Dermis blood vessel endothelial cell (primary cell): Measurements from ENCODE around the gene ATP4A. TPM values are rescaled to one million over a fixed set of nuclear protein-coding genes. Genes with fewer than 3 reads are reported as not detected.
A peak's percentile ranks its signal among the peaks of the same experiment; 100 is the strongest.

ENCODE experiments used
- DNase-seq: peaks from one replicate; pipeline ENCODE4 v3.0.0; 2010
- total RNA-seq: library from RNA; depleted of rRNA; stranded (reverse); fragments of >200 nt; gene quantifications from 2 replicates; pipeline ENCODE4 v1.2.3, GENCODE V29; 2014

ATP4A gene
- total RNA-seq, 1 donor from 2014 or later, result not detected

DNA sequence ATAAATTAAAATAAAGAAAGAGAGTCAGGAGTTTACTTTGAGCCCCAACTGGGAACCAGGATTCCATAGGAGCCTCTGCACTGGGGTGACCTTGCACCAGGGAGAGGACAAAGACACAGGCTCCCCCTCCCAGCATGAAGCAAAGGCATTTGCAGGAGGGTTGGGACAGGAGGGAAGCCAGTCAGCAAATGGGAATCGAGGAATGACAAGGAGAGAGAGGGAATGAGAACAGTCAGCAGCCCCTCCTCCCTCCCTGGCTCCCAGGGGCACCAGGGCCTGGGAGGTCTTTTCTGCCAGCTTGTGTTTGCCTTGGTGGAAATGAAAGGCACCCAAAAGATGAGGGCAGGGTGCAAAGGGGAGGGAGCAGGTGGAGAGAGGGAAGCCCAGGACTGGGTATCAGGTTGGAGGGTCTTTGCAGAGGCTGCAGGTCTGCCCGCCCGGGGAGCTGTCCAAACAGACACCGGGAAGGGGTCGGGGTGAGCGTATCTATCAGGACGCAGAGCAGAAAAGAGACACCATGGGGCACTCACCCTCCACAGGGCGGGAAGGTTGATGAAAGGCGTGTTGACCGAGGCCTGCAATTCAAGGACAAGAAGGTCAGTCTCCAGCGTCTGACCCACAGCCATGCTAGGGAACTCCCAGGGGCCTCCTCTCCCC is 39.1 kb downstream of the ATP4A start:
- DNase-seq, result no peak

DNA sequence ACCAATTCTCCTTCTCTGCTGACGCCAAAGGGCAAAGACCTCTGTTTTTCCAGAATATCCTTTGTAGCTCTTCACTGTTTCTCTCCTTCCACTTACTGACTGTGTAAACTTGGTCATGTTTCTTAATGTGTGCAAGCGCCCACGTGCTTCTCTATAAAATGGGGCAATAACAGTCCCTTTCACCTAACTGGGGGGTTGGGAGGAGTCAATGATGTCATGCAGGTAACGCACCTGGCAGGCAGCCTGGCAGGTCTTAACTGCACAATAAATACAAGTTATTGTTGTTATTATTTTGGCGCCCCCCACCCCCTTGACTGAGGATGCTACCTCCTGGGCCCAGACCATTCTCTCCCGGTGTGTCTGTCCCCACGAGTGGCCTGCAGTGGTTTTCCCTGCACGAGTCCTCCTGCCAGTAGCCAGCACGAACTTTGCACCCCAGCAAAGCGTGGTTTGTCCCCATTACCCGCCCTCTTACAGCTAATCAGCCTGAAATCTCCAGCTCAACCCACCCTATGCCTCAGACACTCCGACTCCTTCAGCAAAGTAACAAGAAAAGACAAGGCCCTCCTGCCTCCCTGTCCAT is 40.6 kb downstream of the ATP4A start:
- DNase-seq, result no peak

DNA sequence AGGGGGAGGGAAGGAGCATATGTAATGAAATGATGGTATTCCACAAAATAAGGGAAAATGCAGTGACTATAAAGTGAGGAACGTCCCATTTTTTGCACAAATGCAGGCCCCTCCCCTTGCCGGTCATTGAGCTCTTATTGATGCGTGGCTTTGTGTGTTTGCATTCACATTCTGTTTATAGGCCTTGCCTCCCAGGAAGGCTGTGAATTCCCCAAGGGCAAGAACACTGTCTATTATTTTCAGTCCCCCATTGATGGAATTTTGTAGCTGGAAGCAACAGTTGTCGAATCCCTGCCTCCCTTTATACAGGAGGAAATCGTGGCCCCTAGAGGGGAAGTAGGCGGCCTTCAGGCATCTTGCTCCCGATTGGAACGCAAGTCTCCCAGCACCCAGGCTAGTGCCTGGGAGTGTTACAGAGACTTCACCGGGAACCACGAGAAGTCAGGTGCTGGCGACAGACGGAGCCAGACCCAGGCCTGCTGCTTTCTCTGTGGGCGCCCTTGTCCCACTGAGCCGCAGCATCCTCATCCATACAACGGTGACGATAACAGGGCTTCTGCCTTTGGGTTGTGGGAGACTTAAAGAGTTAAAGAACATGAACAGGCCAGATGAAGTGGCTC is 42.2 kb downstream of the ATP4A start:
- no peak for DNase-seq

DNA sequence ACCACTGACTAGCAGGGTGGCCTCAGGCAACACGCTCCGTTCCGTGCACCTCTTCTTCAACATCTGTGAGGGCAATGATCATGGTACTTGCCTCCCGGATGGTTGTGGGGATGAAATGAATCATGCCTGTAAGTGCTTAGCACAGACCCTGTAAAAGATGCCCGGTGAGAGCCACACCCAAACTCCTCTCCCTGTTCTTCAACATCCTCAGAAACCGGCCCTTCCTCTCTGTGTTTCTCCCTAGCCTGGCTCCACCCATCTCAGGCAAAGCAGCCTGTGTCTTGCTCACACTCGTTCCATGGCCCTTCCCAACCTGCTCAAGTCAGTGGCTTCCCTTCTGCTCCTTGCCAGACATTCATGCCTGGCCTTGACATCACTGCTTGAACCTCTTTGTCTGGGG is 44.2 kb downstream of the ATP4A start:
- DNase-seq, result no peak

DNA sequence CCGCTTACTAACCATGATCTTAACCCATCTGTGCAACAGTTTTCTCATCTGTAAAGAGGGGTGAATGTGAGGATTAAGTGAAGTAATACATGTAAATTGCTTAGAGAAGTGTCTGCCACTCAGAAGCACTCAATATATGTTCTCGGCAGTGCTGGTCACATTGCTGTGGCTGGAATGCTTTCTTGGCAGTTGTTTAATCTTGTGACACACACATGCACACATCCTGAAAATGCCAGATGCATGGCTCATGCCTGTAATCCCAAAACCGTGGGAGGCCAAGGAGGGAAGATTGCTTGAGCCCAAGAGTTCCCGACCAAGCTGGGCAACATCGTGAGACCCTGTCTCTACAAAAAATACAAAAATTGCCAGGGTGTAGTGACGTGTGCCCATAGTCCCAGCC is 45.1 kb downstream of the ATP4A start:
- DNase-seq, result peak; percentile 19

DNA sequence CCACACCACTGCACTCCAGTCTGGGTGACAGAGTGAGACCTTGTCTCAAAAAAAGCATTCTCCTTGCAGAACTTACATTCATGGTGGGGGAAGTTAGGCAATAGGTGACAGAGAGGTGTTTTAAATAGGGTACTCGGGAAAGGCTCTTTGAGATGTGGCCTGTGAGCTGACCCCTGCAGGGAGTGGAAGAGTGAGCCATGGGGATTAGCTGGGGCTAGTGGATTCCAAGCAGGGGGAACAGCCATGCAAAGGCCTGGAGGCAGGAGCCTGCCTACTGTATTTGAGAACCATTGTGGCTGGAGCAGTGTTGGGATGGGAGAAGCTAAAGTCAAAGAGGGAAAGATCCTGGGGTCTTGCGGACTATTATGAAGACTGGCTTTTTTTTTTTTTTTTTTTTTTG is 46.1 kb downstream of the ATP4A start:
- no peak for DNase-seq

DNA sequence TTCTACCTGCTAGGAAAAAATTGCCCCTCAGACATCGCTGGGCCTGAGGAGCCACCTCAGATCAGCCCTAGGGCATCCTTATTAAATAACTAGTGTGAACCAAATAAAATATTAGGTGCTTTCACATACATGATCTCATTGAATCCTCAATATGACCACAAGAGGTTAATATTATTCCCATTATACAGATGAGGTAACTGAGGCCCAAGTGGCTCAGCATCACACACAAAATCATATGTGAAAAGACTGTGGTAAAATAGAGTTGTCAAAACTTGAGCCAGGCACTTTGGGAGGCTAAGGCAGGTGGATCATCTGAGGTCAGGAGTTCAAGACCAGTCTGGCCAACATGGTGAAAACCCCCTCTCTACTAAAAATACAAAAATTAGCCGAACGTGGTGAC is 47.1 kb downstream of the ATP4A start:
- DNase-seq, result no peak

DNA sequence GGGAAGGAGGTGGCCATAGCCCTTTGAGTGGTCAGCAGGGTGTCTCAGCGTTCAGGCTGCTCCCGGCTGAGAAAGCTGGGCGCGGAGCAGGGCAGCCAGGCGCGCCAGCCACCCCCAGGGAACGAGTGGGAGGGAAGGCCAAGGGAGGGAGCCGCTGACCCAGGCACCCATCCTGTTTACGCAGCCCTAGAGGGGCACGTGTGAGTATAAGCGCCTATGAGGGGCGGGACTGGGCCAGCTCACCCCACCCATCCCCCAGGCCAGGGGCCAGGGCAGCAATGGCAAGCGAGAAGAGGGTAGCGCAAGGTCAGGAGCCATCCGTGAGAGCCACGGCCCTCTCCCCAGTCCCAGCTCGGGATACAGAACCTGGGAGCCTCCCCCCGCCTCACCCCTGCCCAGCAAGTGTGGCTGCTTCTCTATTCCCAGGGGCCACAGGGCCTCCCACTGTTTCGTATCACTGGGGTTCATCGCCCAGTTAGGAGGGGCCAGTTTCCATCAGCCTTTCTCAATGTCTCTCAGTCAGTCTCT is 49.1 kb downstream of the ATP4A start:
- DNase-seq, result no peak

DNA sequence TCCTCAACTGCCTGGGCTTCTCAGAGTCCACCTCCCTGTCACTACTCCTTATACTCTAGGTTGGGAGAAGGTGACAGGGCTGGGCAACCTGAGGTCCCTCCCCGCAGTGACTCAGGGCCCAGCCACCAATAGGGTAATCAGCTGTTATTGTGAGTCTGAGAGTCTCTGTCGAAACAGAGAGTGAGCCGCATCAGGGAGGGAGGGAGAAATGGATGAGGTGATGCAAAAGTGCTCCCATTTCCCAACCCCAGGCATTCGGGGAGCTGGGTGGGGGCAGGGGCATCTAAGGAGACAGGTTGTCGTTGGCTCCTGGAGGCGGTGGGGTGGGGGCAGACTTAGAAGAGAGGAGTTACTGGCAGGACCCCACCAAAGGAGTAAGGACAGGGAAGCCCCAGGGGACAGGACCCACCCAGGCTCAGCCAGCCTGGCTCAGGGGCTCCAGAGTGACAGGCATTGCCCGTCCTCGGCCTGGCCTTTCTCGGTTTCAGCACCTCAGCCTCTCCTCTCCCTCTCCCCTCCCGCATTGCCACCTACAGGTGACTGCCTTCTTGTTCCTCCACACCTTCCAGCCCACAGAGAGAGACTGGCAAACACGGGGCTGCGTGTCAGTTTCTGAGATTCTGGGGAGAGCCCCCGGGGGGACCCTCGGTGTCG is 49.7 kb downstream of the ATP4A start, which contains the start of gene DMKN:
TSS of gene DMKN (minus strand) at position 22 of the 654 bp plus-strand sequence. CDS start 174 bp downstream, outside the sequence.
- no peak for DNase-seq

DNA sequence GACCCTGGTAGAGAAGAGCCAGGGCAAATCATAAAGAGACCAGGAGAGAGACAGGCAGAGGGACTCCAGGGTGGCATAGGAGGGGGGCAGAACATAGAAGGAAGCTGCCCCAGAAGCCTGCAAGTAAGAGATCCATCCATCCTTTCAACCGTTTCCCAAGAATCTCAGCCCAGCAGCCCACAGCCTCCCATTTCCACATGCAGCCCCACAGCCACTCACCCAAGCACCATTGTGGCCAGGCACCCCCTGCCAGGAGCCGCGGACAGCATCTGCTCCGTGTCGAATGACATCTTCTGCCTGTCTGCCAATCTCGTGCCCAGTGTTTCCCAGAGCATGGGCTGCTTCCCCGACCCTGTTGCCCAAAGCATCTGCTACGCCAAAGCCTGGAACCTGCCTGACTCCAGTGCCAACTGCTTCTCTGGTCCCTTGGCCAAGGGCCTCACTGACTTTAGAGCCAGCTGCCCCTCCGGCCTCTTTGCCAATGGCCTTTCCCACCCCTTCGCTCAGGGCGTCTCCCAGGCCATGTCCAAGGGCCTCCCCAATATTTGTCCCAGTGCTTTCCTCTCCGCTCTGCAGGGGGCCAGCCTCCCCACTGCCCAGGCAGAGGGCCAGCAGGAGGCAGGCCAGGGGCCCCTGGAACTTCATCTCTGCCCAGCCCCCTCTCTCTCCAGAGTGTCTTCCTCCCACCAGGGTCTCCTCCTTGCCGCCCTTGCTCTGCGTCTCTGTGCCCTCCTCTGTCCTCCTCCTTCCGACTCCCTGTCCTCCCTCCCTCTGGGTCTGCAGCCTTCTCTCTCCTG is 50.4 kb downstream of the ATP4A start:
- DNase-seq, result no peak

DNA sequence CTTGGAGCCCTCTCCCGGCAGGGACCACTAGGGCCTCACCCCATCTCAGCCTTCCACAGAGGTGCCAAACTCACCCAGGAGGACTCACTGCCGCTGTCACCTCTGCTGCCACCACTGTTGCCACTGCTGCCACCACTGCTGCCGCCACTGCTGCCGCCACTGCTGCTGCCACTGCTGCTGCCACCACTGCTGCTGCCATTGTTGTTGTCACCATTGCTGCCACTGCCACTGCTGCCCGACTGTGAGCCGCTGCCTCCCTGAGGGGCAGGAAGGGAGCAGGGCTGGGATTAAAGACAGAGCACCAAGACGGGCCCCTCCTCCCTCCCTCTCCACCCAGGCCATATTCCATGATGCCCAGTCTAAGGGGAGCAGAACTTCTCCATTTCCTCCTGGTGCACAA is 52.1 kb downstream of the ATP4A start:
- no peak for DNase-seq

DNA sequence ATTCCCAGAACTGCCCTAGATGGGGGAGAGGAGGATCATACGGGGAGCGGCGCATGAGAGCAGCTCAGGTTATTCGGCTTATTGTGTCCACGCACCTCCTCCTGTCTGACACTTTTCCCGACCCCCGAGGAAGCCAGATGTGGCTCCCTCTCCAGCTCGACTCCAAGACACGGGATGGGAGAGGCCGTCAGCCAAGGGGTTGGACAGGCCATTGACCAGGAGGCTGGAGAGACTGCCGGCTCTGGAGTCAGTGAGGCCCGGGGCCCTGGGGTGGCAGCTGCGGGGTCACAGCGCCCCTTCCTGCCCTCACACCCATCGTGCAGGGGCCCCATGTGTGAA is 52.9 kb downstream of the ATP4A start:
- no peak for DNase-seq

DNA sequence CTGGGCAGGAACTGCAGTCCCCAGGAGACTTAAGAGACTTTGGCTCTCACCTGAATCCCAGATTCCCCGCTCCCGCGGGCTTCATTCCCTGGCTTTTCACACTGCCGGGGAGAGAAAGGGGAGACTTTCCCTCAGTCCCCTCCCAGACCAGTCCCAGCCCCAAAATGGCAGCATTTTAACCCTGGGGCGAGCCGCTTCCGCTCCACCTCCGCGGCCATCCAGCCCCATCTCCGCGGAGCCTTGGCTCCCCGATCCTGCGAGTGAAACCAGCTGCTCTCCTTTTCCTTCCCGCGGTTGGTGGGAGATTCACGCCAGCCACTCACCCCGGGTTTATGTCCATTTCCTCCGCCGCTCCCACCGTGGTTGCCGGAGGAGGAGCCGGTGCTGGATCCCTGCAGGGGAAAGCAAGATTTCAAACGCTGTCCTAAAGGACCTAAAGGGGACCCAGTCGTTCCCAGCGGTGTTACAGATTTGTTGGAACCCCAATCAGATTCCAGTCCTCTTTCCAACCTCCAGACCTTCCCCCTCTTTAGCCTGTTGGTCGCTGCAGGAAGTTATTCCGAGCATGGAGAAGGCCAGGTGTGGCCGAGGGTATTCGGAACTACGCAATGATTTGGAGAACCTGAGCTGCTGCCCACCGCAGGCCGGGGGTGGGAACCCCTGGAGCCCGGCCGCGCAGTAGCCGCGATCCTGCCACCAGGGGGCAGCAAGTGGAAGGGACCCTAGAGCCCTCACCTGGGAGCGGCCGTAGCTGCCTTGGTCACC is 53.4 kb downstream of the ATP4A start:
- DNase-seq, result peak; percentile 57

DNA sequence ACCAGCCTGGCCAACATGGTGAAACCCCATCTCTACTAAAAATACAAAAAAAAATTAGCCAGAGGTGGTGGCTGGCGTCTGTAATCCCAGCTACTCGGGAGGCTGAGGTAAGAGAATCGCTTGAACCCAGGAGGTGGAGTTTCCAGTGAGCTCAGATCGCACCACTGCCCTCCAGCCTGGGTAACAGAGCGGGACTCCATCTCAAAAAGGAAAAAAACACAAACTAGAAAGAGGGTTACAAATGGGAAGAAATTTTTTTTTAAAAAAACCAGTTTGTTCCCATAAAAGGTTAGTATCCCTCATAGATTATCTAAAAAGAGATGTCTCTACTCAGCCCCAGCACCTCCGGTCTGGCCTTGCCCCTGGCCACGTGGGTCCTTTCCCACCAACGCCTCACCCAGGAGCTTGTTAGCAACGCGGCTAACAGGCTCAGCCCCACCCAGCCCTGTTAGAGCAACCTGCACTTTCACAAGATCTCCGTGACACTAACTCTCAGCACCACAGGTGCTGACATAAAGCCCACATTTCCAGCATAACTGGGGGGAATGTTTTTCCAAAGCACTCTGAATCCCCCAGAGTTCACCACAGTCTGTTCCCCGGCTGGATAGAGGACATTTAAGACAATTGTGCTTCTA is 54.3 kb downstream of the ATP4A start:
- no peak for DNase-seq

DNA sequence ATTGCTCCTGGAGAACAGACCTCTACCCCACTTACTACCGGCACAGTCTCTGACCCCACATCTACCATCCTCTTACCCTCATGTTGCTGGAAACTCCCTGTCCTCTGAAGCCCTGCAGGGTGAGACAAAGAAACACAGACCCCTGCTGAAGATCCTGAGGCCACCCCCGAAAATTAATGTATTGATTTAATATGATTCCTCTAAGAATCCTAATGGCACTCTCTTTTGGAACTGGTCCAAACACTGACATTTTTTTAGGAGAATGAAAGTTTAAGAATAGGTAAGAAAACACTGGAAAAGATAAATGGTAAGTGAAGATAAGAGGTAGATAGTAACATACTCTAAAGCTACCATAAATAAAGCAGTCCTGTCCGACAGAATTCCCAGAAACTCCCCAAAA is 55.3 kb downstream of the ATP4A start:
- DNase-seq, result no peak

DNA sequence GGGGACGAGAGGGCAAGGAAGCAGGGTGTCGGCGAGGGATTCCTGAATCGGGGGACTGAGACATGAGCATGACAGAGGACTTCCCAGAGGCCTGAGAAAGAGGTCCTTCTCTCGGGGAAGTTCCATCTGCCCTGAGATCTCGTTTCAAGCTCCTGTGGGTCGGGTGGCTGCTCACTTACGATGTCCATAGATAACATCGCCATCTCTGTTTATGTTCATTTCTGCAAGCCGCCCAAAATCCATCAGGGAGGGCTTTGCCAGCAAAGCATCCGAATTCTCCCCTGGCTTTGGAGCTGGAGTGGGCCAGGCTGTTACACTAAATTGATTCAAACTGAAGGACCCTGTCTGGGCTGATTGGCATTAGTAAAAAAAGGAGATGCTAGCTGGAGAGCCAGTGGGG is 55.9 kb downstream of the ATP4A start:
- no peak for DNase-seq

DNA sequence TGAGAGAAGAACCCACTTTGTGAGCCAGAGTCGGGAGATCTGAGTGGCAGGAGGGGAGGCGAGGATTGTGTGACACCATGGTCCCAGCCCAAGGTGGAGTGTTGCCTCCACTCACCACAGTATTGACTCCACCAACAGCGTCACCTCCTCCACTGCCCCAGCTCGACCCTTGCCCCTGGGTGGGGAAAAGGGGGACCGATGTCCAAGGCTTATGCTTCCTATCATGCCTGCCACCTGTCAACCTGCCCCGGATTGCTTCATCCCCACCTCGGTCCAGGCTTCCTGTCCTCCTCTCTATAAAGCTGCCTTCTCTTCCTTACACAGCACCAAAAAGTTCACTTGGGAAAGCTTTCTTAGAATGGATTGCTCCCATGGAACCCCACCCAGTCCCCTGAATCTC is 57.4 kb downstream of the ATP4A start:
- no peak for DNase-seq

DNA sequence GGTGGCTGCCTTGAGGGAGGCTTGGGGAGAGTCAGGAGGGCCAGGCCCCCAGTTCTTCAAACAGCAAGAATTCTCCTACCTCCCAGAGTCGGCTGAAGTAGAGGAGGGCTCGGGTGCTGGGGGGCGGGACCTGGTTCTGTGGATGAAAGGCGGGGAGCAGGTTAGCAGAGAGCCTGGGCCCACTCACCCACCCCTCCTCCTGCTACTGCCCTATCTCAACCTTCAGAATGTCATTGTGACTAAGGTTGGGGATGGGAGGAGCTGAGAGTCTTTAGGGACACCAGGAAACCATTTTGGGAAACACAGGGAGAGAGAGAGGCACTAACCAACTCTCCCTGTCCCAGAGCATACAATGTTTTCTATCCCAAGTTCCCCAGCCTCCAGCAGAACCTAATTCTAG is 60.7 kb downstream of the ATP4A start:
- DNase-seq, result no peak

DNA sequence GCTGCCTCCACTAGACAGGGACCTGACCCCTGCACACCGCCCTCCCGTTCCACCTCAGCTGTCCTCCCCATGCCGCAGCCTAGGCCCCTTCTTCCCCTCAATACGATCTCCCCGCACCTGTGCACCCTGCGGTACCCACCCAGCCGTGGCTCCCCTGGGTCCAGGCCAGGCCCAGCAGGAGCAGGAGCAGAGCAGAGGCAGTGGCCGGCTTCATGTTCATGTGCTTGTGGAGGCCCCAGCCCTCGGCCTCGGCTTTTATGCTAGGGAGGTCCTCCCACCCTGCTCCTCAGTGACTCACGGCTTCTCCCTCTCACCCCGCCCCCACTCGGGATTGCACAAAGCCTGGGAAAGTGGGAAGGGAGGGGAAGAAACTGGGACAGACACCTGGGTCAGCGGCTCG is 61.8 kb downstream of the ATP4A start:
- DNase-seq, result no peak

DNA sequence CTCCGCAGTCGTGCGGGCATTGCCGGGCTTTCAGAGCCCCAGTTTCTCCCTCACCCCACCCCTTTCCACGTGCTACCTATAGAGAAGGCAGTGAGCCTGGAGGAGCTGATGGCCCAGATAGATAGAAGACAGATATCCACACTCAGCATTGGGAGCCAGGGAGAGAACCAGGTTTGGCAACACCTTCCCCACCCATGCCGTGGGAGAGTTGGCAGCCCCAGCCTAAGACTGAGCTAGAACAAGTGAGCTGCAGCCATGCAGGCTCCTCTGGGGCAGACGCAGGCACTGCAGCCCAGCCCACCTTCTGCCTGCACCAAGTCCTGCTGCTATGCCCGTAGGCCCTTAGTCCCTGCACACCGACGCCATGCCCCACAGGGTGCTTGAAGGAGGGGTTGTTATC is 62.8 kb downstream of the ATP4A start:
- DNase-seq, result no peak
